HG03571 (cell line): ENCODE measurements around the gene PCDHB11.
"Not testable (repeated sequence)": the region's sequence is repeated elsewhere in the genome, so short reads cannot be mapped to it uniquely, and the experiment has no call there.

Source experiments
- ATAC-seq: cut with Tn5 transposase; IDR thresholded peaks from one replicate; pipeline ENCODE4 v1.9.1; 2021; ENCODE audit not compliant: unreplicated experiment

Gene PCDHB11

GRCh38 chr5:141199359-141200235 lies at the start of gene PCDHB11:
PCDHB11 (plus strand) TSS chr5:141199627; CDS start chr5:141199775, 148 bp downstream.
- ATAC-seq = no peak

GRCh38 chr5:141149812-141150211 lies 49.6 kb upstream of the PCDHB11 start, which contains the start of gene PCDHB6:
PCDHB6 (plus strand) TSS chr5:141150057; CDS start chr5:141150258, 201 bp downstream.
- ATAC-seq = no peak

- ATAC-seq = no peak
Observed at GRCh38 chr5:141150224-141150992, 49.0 kb upstream of the PCDHB11 start.

- no peak for ATAC-seq
Observed at GRCh38 chr5:141150993-141151325, 48.5 kb upstream of the PCDHB11 start.

- ATAC-seq = not testable (repeated sequence)
Observed at GRCh38 chr5:141151632-141152031, 47.8 kb upstream of the PCDHB11 start.

- ATAC-seq = not testable (repeated sequence)
Observed at GRCh38 chr5:141152096-141152495, 47.3 kb upstream of the PCDHB11 start.

- no peak for ATAC-seq
Observed at GRCh38 chr5:141155540-141156374, 43.7 kb upstream of the PCDHB11 start.

GRCh38 chr5:141157356-141157755 lies 42.1 kb upstream of the PCDHB11 start:
- ATAC-seq = not testable (repeated sequence)

- ATAC-seq = not testable (repeated sequence)
Observed at GRCh38 chr5:141157901-141158300, 41.5 kb upstream of the PCDHB11 start.

GRCh38 chr5:141172381-141173204 lies 26.8 kb upstream of the PCDHB11 start, which contains the start of gene PCDHB7:
PCDHB7 (plus strand) TSS chr5:141172644; CDS start chr5:141172836, 192 bp downstream.
- ATAC-seq = no peak

GRCh38 chr5:141174291-141175104 lies 24.9 kb upstream of the PCDHB11 start:
- not testable (repeated sequence) for ATAC-seq

- ATAC-seq = no peak
Observed at GRCh38 chr5:141175933-141176332, 23.5 kb upstream of the PCDHB11 start.

- ATAC-seq = not testable (repeated sequence)
Observed at GRCh38 chr5:141177577-141178191, 21.7 kb upstream of the PCDHB11 start, which contains the start of gene PCDHB8. PCDHB8 (plus strand) TSS chr5:141177790; CDS start chr5:141178035, 245 bp downstream.

GRCh38 chr5:141179371-141179770 lies 20.1 kb upstream of the PCDHB11 start:
- ATAC-seq = not testable (repeated sequence)

- ATAC-seq = not testable (repeated sequence)
Observed at GRCh38 chr5:141179876-141180275, 19.6 kb upstream of the PCDHB11 start.

- no peak for ATAC-seq
Observed at GRCh38 chr5:141180313-141180712, 19.1 kb upstream of the PCDHB11 start.

GRCh38 chr5:141182248-141182647 lies 17.2 kb upstream of the PCDHB11 start, which contains the start of gene PCDHB16:
PCDHB16 (plus strand) TSS chr5:141182387; CDS start chr5:141182560, 173 bp downstream.
- ATAC-seq = no peak

GRCh38 chr5:141184117-141184855 lies 15.1 kb upstream of the PCDHB11 start:
- not testable (repeated sequence) for ATAC-seq
